SU-DHL-6 (cell line): ENCODE results near the gene ANHX.

Experiments used
- EZH2phosphoT487 ChIP-seq: fragments of 200-600 bp; sonication (generic), shearing (Covaris generic); conservative IDR thresholded peaks from 2 replicates; pipeline ENCODE4 v1.6.1; 2018; ENCODE audit warnings: mild to moderate bottlenecking, antibody characterized with exemption, low read length, moderate library complexity, mixed read lengths
- TF ChIP-seq, protein P1 (sequence below): fragments of 200-600 bp; sonication (generic); IDR thresholded peaks from one replicate; pipeline ENCODE4 v1.5.1; 2017; ENCODE audit warnings: antibody characterized with exemption, mild to moderate bottlenecking, low read length, moderate library complexity; ENCODE audit not compliant: insufficient read depth, poor library complexity, severe bottlenecking

GRCh38 chr12:133217219-133217618 lies 18.5 kb downstream of the ANHX start:
- TF ChIP-seq, protein P1, sequence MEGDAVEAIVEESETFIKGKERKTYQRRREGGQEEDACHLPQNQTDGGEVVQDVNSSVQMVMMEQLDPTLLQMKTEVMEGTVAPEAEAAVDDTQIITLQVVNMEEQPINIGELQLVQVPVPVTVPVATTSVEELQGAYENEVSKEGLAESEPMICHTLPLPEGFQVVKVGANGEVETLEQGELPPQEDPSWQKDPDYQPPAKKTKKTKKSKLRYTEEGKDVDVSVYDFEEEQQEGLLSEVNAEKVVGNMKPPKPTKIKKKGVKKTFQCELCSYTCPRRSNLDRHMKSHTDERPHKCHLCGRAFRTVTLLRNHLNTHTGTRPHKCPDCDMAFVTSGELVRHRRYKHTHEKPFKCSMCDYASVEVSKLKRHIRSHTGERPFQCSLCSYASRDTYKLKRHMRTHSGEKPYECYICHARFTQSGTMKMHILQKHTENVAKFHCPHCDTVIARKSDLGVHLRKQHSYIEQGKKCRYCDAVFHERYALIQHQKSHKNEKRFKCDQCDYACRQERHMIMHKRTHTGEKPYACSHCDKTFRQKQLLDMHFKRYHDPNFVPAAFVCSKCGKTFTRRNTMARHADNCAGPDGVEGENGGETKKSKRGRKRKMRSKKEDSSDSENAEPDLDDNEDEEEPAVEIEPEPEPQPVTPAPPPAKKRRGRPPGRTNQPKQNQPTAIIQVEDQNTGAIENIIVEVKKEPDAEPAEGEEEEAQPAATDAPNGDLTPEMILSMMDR: no peak
- TF ChIP-seq EZH2phosphoT487: no peak
